Measurements from ENCODE around the gene FILIP1L.

- TF ChIP-seq CTCF (conservative IDR thresholded peaks at IDR 0.05; ENCODE audit: low read depth, low read length) (no peak), EZH2 (IDR thresholded peaks at IDR 0.05; ENCODE audit: borderline replicate concordance, low read depth, low read length, poor library complexity, severe bottlenecking) (no peak)
These were observed 304.7 kb downstream of the FILIP1L start for GRCh38 chr3:99809565-99809964.
